NCI-H2227 (cell line): ENCODE data around the gene MUCL3.
"Not testable (repeated sequence)": the region's sequence is repeated elsewhere in the genome, so short reads cannot be mapped to it uniquely, and the experiment has no call there.

Experiments used
- DNase-seq: peaks from one replicate; lab custom pipeline; 2025; ENCODE audit not compliant: unreplicated experiment; lab: John Stamatoyannopoulos, UW

MUCL3 gene

DNA sequence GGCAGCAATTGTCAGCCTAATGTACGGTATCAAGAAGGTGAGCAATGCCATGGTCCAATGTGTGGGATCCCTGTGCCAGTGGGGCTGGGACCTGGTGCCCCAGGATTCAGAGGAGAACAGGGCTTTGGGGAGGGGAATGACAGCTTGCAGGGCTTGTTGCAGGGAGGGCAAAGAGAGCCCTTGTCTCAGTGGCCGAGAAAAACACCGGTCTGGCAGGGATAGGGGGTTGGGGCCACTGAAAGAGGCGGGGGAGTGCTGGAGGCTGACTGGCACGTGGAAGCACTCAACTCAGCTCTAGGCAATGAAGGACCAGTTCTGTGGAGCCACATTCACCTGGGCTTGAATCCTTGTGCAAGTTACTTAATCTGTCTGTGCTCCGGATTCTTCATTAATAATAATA, 3.5 kb upstream of the MUCL3 start:
- no peak for DNase-seq

DNA sequence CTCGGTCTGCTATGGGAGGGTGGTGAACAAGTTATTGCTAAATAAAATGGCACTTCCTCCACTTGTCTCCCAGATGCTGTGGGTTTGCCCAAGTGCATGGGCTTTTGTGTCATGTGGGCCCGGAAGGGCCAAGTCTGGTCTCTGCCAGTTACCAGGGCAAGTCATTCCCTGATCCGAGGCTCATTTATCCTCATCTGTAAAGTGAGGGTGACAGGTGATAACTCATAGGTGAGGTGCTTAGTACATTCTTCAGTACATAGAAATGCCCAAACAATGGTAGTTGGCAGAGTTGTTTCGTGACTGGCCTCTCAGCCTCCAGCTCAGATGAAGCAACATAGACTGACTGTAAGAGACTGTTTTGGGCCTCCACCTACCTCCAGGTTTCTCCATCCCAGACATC, 2.0 kb upstream of the MUCL3 start:
- DNase-seq = no peak

DNA sequence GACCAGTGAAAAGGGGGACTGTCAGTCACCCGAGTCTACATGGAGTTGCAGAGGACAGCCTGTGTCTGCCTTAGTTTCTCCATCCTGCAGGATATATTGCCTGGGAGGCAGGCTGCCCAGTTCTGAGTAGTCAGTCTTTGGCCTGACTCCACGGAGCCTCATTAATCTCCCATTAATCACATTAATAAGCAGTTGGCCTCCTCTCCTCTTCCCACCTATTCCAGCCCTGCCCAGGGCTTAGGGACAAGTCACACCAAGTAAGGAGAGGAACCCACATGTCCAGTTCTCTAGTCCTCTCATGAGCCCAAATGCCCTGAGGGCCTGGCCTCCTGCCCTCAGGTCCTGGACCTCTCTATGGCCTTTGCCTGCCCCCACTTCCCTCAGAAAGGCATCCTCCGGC, 1.3 kb upstream of the MUCL3 start:
- DNase-seq = no peak

DNA sequence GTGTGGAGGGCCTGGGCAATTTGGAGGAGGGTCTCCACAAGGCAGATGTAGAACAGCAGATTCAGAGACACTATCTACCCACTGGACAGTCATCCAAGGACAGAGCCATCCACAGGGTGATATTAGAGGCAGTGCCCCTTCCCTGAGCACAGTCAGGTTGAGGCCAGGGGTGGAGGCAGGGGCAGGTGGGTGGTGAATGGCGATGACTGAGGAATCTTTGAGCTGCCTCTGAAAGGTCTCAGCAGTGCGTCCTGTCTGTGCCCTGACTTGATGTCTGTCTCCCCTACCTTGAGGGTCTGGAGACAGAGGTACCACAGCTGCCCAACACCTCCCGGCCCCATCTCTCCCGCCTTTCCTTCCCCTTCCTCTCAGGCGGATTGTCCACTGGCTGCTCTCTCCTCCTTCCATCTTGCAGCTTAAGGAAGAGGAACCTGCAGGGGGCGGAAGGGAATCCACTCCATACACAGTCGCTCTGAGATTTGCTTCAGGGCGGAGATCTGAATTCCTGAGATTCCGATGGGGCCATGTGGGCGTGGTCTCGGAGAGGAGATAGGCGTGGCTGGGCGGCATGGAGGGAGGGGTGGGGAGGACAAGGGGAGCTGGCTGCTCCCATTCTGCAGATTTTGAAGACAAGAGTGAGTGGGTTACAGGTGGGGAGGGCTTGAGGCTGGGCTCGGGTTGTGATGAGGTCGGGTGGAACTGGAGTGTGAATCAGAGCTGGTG, 1.7 kb downstream of the MUCL3 start:
- peak; percentile 7 for DNase-seq

DNA sequence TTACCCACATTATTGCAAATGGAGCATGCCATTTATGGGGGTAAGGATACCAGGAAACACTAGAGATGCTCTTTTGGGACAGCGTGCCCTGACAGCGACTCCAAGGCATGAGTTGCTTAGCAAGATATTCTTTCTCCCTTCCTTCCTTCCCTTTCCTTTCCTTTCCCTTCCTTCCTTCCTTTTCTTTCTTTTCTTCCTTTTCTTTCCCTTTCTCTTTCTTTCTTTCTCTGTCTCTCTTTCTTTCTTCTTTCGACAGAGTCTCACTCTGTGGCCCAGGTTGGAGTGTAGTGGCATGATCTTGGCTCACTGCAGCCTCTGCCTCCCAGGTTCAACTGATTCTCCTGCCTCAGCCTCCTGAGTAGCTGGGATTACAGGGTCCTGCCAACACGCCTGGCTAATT, 3.3 kb downstream of the MUCL3 start:
- no peak for DNase-seq

DNA sequence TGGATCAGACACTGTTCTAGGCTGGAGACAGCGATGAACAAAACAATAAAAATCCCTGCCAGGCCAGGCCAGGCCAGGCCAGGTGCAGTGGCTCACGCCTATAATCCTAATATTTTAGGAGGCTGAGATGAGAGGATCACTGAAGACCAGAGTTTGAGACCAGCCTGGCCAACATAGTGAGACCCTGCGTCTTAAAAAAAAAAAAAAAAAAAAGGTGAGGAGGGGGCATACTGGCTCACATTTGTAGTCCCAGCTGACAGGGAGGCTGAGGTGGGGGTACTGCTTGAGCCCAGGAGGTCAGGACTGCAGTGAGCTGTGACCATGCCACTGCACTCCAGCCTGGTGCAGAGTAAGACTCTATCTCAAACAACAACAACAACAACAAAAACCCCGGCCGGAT, 4.5 kb downstream of the MUCL3 start:
- DNase-seq = no peak

DNA sequence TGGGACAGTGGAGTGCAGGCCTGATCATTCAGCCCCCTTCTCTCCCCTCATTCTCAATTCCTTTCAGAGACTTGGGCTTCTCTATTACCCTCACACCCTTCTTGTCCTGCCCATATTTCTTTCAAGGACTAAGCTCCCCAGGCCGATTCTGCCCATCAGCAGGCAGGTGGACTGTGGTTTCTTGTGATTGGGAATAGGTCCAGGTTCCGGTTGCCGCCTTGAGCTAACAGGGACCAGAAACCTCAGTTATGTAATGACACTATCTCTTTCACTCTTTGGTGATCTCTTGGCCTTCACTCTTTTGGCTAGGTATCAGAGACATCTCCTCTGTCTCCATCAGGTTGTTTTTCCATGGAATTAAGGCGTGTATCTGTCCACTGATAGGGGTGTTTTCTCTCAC, 6.5 kb downstream of the MUCL3 start:
- no peak for DNase-seq

DNA sequence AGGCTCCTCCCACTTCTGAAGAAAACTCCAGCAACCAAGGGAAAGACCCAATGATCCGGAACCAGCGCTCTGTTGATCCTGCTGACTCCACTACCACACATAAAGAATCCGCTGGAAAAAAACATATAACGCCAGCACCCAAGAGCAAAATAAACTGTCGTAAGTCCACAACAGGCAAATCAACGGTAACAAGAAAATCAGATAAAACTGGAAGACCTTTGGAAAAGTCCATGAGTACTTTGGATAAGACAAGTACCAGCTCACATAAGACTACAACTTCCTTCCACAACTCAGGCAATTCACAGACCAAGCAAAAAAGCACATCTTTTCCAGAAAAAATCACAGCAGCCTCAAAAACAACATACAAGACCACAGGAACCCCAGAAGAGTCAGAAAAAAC, 8.0 kb downstream of the MUCL3 start:
- DNase-seq = no peak

DNA sequence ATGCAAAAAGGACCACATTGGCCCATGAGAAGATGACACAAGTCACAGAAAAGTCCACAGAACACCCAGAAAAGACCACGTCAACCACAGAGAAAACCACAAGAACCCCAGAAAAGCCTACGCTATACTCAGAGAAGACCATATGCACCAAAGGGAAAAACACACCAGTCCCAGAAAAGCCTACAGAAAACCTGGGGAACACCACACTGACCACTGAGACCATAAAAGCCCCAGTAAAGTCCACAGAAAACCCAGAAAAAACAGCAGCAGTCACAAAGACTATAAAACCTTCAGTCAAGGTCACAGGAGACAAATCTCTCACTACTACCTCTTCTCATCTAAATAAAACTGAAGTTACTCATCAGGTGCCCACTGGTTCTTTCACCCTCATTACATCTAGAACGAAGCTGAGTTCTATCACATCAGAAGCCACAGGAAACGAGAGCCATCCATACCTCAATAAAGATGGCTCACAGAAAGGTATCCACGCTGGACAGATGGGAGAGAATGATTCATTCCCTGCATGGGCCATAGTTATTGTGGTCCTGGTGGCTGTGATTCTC, 11.2 kb downstream of the MUCL3 start:
- DNase-seq = no peak

DNA sequence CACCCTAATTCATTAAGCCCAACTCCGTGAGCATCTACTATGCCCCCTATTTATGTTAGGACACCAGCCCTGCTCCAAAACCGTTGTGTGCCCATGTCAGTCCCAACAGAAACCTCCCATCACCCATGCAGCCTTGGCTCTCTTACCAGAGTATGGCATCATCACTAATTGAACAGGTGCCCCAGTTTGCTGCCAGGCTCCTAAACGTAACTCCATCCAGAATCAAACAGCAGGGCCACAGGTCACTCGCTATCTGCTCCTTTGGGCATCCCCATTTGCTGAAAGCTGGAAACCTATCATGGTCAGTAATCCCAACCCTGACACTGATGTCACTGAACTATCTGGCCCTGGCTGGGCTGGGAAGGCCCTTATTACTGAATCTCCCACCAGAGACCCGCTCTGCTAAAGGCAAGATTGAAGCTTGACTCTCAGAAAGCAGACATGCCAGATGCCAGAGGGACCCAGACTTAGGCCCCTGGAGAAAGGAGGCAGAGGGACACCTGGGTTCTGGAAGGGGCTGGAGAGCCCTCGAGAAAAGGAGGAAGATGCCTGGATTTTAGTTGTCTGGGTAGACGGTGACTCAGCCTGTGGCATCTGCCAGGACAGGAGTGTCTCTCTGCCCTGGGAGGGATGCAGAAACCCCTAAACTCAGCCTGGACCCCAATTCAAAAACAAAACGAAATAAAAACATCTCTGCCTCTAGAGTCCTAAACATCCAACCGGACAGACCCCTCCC, 14.0 kb downstream of the MUCL3 start:
- DNase-seq = no peak

DNA sequence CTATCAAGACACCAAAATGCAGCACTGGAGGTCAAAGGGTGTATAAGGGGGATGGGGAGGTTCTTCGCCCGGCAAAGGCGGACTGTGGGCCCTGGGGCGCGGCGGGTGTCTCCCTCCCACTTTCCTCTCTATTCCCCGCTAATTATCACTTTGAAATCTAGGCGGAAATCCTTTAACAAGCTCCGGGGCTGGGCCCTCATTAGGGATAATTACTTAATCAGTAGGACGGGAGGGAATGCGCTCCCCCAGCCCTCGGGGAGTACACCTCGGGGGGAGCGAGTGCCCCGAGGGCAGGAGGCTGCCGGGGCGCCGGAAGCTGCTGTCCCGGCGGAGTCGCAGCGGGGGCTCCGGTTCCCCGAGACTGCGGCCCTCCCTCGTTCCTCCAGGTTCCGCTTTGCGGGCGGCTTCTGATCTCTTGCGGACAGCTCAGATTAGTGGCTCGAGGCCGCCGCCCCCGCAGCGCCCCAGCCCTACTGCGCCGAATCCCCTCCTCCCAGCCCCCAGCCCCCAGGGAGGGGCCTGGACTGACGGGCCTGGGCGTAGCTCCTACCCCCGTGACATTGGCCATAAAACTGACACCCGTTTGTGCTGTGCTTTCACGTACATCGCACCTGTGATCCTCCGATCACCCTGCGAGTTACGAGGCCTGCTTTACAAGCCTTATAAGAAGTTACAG, 14.7 kb downstream of the MUCL3 start:
- peak; percentile 60 for DNase-seq

DNA sequence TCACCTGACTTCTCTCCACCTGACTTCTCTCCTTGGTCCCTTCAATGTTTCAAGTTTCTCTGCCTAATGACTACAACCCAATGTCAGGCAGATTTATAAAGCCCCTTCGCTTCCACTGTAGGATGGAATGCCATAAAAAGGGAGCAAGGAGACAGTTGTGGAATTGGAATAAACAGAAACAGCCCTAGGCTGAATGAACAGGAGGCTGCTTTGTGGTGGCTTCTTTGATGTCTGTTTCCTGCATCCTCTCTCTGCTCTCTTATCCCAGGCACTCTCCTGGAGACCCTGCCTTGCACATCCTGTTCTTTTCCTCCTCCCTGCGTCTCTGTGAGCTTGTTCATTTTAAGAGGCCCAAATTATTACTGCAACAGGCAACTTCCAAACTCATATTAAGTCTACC, 16.9 kb downstream of the MUCL3 start:
- no peak for DNase-seq

DNA sequence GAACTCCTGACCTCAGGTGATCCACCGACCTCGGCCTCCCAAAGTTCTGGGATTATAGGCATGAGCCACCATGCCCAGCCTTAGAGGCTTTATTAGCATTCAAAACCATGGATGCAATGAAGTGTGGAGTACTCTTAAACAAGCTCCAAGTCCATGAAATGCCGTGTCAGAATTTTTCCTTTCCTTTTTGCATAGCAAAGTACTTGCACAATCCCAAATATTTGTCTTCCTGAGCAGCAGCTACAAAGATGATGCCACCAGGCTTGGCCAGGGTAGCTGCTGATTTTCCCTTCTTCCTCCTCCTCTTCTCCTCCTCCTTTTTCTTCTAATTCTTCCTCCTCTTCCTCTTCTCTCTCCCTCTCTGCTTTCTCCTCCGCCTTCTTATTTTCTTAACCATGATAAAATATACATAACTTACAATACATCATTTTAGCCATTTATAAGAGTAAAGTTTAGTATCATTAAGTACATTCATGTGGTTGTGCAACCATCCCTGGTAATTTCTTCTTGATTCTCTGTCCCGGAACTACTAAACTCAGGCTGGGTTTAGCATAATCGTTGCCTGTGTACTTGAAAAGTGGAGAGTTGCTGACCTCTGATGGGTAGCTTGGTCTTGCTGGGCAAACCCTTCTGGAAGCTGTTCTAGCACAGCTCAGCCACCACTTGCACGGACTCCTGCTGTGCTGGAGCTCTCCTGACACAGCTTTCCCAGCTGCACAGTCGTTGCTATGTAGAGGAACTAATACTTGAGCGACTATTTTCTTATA, 20.3 kb downstream of the MUCL3 start:
- peak; percentile 26 for DNase-seq

DNA sequence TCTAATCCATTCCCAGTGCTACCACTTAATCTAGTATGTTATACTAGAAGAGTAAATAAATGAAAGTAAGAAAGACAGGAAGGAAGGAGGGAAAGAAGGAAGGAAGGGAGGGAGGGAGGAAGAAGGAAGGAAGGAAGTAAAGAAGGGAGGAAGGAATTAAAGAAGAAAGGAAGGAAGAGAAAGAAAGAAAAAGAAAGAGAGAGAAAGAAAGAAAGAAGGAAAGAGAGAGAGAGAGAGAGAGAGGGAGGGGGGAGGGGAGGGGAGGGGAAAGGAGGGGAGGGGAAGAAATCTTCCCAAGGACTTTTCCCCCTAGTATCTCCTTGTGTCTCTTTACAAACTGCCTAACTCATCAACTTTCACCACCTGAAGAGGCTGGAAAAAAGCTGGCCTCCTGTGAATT, 21.9 kb downstream of the MUCL3 start:
- no peak for DNase-seq

DNA sequence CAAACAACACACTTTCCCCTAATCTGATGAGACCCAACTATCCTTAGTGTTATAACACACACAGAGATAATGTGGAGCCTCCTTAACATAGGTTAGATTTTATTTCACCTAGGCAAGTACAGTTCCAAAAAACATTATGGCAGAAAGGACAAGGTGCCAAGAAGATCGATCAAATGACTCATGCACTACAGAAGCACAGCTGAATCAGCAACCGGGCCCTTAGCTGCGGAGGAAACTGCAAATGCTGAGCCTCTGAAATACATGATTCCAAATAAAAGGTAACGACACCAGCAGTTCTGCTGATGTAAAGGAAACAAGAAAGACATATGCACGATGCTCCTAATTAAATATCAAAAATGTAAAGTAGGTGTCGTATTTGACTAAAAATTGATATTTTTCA, 22.9 kb downstream of the MUCL3 start:
- DNase-seq = no peak

DNA sequence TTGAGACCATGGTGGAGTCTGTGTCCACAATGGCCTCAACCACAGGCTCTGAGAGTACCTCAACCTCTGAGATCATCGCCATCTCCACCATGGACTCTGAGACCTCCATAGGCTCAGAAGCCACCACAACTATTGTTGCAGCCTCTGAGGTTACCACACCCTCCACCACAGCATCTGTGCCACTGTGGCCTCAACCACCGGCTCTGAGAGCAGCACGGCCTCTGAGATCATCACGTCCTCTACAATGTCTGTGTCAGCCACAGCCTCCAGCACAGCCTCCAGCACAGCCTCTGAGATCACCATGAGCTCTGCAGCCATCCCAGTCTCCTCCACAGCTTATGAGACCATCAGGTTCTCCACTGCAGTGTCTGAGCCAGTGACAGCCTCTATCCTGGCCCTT, 23.3 kb downstream of the MUCL3 start:
- no peak for DNase-seq

DNA sequence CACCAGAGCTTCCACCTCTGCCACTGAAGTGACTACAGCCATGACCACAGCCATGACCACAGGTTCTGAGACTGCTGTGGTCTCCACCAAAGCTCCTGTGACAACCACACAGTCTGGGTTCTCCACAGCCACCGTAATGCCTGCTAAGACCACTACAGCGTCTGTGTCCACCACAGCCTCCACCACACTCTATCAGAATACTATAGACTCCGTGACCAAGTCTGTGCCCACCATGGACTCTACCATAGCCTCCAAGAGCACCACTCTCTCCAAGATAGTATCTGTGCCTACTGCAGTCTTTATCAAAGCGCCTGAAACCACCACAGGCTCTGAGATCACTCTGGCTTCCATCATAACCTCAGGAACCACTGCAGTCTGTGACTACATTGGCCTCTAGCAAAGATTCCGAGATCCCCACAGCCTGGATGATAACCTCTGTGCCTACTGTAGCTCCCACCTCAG, 24.4 kb downstream of the MUCL3 start:
- DNase-seq = no peak

DNA sequence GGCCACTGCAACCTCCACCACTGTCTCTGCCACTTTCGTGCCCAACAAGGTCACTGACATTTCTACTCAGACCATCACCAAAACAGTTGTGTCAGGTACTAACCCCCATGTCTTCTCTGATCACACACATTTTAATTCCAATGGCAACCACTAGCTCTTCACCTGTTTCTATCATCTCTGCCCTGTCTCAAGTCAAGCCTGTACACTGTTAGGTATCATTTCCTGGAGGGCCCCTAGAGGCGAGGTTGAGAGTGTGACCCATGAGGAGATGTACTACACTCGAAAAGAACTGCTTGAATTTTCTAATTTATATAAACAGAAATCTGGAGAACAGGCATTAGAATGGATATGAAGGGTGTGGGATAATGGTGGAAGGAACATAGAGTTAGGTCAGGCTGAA, 25.4 kb downstream of the MUCL3 start:
- no peak for DNase-seq

DNA sequence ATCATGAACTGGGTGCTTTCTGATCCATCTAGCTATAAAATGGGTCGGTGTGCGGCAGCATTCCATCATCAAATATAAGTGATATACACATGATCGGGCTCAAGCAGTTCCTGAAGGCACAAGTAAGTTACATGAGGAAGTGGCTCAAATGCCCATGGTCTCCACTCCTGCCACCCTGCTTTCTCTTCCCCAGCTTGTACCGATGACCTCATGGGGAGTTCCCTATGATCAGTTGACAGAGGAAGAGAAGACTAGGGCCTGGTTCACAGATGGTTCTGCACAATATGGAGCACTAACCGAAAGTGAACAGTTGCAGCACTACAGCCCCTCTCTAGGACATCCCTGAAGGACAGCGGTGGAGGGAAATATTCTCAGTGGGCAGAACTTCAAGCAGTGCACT, 28.4 kb downstream of the MUCL3 start:
- DNase-seq = not testable (repeated sequence)

DNA sequence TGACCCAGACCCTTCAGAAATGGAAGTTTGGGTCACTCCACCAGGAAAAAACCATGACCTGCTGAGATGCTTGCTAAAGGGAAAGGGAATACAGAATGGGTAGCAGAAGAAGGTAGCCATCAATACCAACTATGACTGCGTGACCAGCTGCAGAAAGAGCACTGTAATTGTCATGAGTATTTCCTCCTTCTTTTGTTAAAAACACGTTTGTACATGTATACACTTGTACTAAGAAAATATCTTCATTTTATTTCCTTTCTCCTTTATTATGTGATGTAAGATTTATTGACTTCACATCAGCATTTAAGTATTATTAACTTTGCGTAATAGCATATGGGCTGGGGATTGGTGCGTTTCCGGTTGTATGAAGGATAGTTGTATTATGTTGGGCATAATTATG, 30.2 kb downstream of the MUCL3 start:
- no peak for DNase-seq

DNA sequence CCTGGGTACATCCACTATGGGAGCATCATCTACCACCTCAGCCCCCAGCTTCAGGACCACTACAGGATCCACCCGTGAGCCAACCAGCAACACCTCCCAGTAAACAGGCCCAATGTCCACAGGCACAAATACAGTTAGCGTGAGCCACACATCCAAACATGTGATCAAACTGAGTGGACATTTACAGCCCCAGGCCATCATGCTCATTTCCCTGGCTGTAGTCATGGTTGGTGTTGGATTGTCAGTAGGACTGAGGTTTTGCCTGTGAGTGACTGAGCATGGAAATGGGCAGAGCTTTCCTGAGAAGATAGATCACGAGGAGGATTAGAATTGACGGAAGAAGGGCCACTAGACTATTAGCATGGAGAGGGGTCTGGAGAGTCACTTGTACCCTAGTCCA, 32.0 kb downstream of the MUCL3 start:
- DNase-seq = no peak
